H1 (cell line): ENCODE measurements around the gene RNU7-1. TPM values are rescaled to one million over a fixed set of nuclear protein-coding genes. Genes with fewer than 3 reads are reported as not detected.

ENCODE experiments used
- CTCF ChIA-PET: fragments of 300-600 bp; sonication (Branson Sonifier 250); formaldehyde crosslinking; loops from one replicate; lab custom pipeline; 2021; ENCODE audit not compliant: partially characterized antibody; lab: Charles Lee
- POLR2A ChIA-PET: fragments of 300-600 bp; sonication (Branson Sonifier 250); formaldehyde crosslinking; loops from one replicate; lab custom pipeline; 2021; ENCODE audit warnings: inconsistent platforms; ENCODE audit not compliant: partially characterized antibody; lab: Charles Lee
- DNase-seq, 2 experiments: peaks; one replicate each; pipeline versions ENCODE4 v3.0.0 to v3.0.0-alpha.2; 2010 to 2022; ENCODE audit warnings: low spot score in 2 of 2, low read depth in 1 of 2, mixed read lengths in 1 of 2
- FAIRE-seq: peaks from 2 replicates; lab custom pipeline; 2011; peaks lifted over from hg19 to GRCh38; lab: Jason Lieb, UNC
- H2AFZ ChIP-seq: 2 replicates; pipeline ENCODE4 v1.8.1; 2012; ENCODE audit warnings: low read length, inconsistent platforms
- H2AK5ac ChIP-seq: 2 replicates; pipeline ENCODE4 v1.6.1; 2013; ENCODE audit warnings: low read depth, low read length
- H2BK120ac ChIP-seq: replicated peaks from 2 replicates; pipeline ENCODE3; 2013; ENCODE audit warnings: low read depth, low read length, inconsistent platforms
- H2BK12ac ChIP-seq: 2 replicates; pipeline ENCODE4 v1.6.1; 2013; ENCODE audit warnings: low read depth, low read length
- H2BK15ac ChIP-seq: 2 replicates; pipeline ENCODE4 v1.6.1; 2013; ENCODE audit warnings: low read length
- H2BK20ac ChIP-seq: 2 replicates; pipeline ENCODE4 v1.6.1; 2013; ENCODE audit warnings: low read length
- H2BK5ac ChIP-seq: 2 replicates; pipeline ENCODE4 v1.6.1; 2013; ENCODE audit warnings: low read depth, low read length
- H3K14ac ChIP-seq: 2 replicates; pipeline ENCODE4 v1.6.1; 2013; ENCODE audit warnings: inconsistent platforms; ENCODE audit not compliant: insufficient read length
- H3K18ac ChIP-seq: 2 replicates; pipeline ENCODE4 v1.6.1; 2013; ENCODE audit warnings: low read length; ENCODE audit errors: extremely low read depth
- H3K23ac ChIP-seq: 2 replicates; pipeline ENCODE4 v1.6.1; 2013; ENCODE audit warnings: inconsistent platforms; ENCODE audit not compliant: insufficient read length
- H3K23me2 ChIP-seq: 2 replicates; pipeline ENCODE4 v1.6.1; 2013; ENCODE audit warnings: low read depth, low read length
- H3K27ac ChIP-seq: 2 replicates; pipeline ENCODE4 v1.6.1; 2011; ENCODE audit warnings: low read depth, low read length, inconsistent platforms
- H3K27me3 ChIP-seq, 4 experiments: replicated peaks in 1 of 4; 1 replicate in 1 of 4; 2 replicates in 3 of 4; pipeline versions ENCODE4 v1.6.1 to v1.8.1; 2011 to 2013; ENCODE audit warnings: low read length in 3 of 4, mild to moderate bottlenecking in 3 of 4, inconsistent platforms in 2 of 4, mixed read lengths in 2 of 4, moderate library complexity in 1 of 4; ENCODE audit not compliant: control insufficient read depth in 3 of 4, insufficient read depth in 3 of 4; ENCODE audit errors: extremely low read depth in 1 of 4
- H3K36me3 ChIP-seq, 4 experiments: 2 replicates each; pipeline versions ENCODE4 v1.6.1 to v1.8.1; 2011 to 2013; ENCODE audit warnings: mild to moderate bottlenecking in 4 of 4, low read length in 3 of 4, moderate library complexity in 2 of 4, control low read depth in 1 of 4, inconsistent platforms in 1 of 4; ENCODE audit not compliant: insufficient read depth in 4 of 4, control insufficient read depth in 2 of 4
- H3K4ac ChIP-seq: replicated peaks from 2 replicates; pipeline ENCODE3; 2013; ENCODE audit warnings: low read length, low read depth, mixed read lengths, inconsistent platforms; ENCODE audit not compliant: insufficient read length
- H3K4me1 ChIP-seq, 4 experiments: replicated peaks in 1 of 4; 1 replicate in 1 of 4; 2 replicates in 3 of 4; pipeline versions ENCODE4 v1.6.1 to v1.8.1; 2011 to 2013; ENCODE audit warnings: low read length in 3 of 4, inconsistent platforms in 2 of 4, mixed read lengths in 1 of 4; ENCODE audit not compliant: insufficient read depth in 4 of 4, control insufficient read depth in 3 of 4
- H3K4me2 ChIP-seq, 2 experiments: 2 replicates each; pipeline versions ENCODE4 v1.6.1 to v1.8.1; 2011 to 2013; ENCODE audit warnings: low read depth in 2 of 2, low read length in 2 of 2, control low read depth in 1 of 2, inconsistent platforms in 1 of 2, mild to moderate bottlenecking in 1 of 2; ENCODE audit not compliant: insufficient read depth in 1 of 2
- H3K4me3 ChIP-seq, 4 experiments: fragments of 200-600, 300-600 bp in 1 of 4; sonication (generic), shearing (Covaris generic), sonication (Bioruptor Twin) in 1 of 4; 2 replicates each; pipeline versions ENCODE4 v1.5.1 to v1.8.1; 2011 to 2016; ENCODE audit warnings: low read length in 4 of 4, low read depth in 3 of 4, control low read depth in 2 of 4, inconsistent platforms in 2 of 4, mild to moderate bottlenecking in 2 of 4, mixed read lengths in 1 of 4, moderate library complexity in 1 of 4; ENCODE audit not compliant: insufficient read depth in 2 of 4; ENCODE audit errors: extremely low read depth in 1 of 4
- H3K56ac ChIP-seq: replicated peaks from 2 replicates; pipeline ENCODE3; 2013; ENCODE audit warnings: low read depth, mild to moderate bottlenecking, mixed read lengths, low read length, inconsistent platforms; ENCODE audit not compliant: insufficient read length
- H3K79me1 ChIP-seq: 2 replicates; pipeline ENCODE4 v1.6.1; 2013; ENCODE audit warnings: low read depth, low read length, control low read depth
- H3K79me2 ChIP-seq, 2 experiments: 2 replicates each; pipeline versions ENCODE4 v1.6.1 to v1.8.1; 2012 to 2013; ENCODE audit warnings: low read length in 2 of 2, mild to moderate bottlenecking in 2 of 2, inconsistent platforms in 1 of 2; ENCODE audit not compliant: insufficient read depth in 2 of 2, control insufficient read depth in 1 of 2
- H3K9ac ChIP-seq, 4 experiments: replicated peaks in 1 of 4; 1 replicate in 1 of 4; 2 replicates in 3 of 4; pipeline versions ENCODE4 v1.6.1 to v1.8.1; 2011 to 2013; ENCODE audit warnings: low read depth in 3 of 4, low read length in 3 of 4, control low read depth in 2 of 4, mild to moderate bottlenecking in 2 of 4, moderate library complexity in 2 of 4, inconsistent platforms in 1 of 4; ENCODE audit errors: extremely low read depth in 1 of 4
- H3K9me3 ChIP-seq, 2 experiments: 2 replicates each; pipeline versions ENCODE4 v1.6.1 to v1.8.1; 2012 to 2013; ENCODE audit warnings: mild to moderate bottlenecking in 2 of 2, moderate library complexity in 2 of 2, control low read depth in 1 of 2, inconsistent platforms in 1 of 2, low read depth in 1 of 2, low read length in 1 of 2, mixed read lengths in 1 of 2; ENCODE audit not compliant: insufficient read depth in 2 of 2
- H4K20me1 ChIP-seq, 2 experiments: replicated peaks in 1 of 2; 2 replicates each; pipeline versions ENCODE3 to v1.8.1; 2011 to 2013; ENCODE audit warnings: inconsistent platforms in 2 of 2, low read length in 2 of 2, mild to moderate bottlenecking in 1 of 2; ENCODE audit not compliant: insufficient read depth in 2 of 2, control insufficient read depth in 1 of 2
- H4K5ac ChIP-seq: 2 replicates; pipeline ENCODE4 v1.6.1; 2013; ENCODE audit warnings: low read length, low read depth, mixed read lengths, inconsistent platforms; ENCODE audit not compliant: insufficient read length
- H4K8ac ChIP-seq: 2 replicates; pipeline ENCODE4 v1.8.0; 2013; ENCODE audit warnings: mild to moderate bottlenecking, moderate library complexity, low read length, inconsistent platforms; ENCODE audit not compliant: insufficient read depth; ENCODE audit errors: extremely low read depth
- H4K91ac ChIP-seq: replicated peaks from 2 replicates; pipeline ENCODE3; 2013; ENCODE audit warnings: low read length, mixed read lengths, inconsistent platforms; ENCODE audit not compliant: insufficient read length
- BCL11A ChIP-seq, 2 experiments: IDR thresholded peaks; one replicate each; pipeline ENCODE4 v1.6.1; 2011; ENCODE audit warnings: low read depth in 2 of 2, low read length in 2 of 2, mild to moderate bottlenecking in 2 of 2
- CREB1 ChIP-seq: IDR thresholded peaks from 2 replicates; pipeline ENCODE4 v1.6.1; 2012; ENCODE audit warnings: inconsistent platforms
- CTBP2 ChIP-seq: IDR thresholded peaks from 2 replicates; pipeline ENCODE4 v1.7.0; 2011; ENCODE audit warnings: borderline replicate concordance, mild to moderate bottlenecking, moderate library complexity, mixed read lengths, low read length; ENCODE audit not compliant: insufficient read depth, insufficient read length
- EGR1 ChIP-seq: IDR thresholded peaks from 2 replicates; pipeline ENCODE4 v1.6.1; 2011; ENCODE audit warnings: low read depth, low read length, borderline replicate concordance
- HDAC6 ChIP-seq: IDR thresholded peaks from one replicate; pipeline ENCODE4 v1.7.1; 2012; ENCODE audit warnings: low read depth, mild to moderate bottlenecking, inconsistent platforms, low read length, moderate library complexity
- JUND ChIP-seq: IDR thresholded peaks from 2 replicates; pipeline ENCODE4 v1.6.1; 2011; ENCODE audit warnings: mild to moderate bottlenecking, improper control_type of control experiment, low read length
- KDM4A ChIP-seq: IDR thresholded peaks from one replicate; pipeline ENCODE4 v1.7.1; 2012; ENCODE audit warnings: low read depth, mild to moderate bottlenecking, moderate library complexity, low read length, inconsistent platforms; ENCODE audit not compliant: severe bottlenecking
- SIRT6 ChIP-seq: IDR thresholded peaks from one replicate; pipeline ENCODE4 v1.7.1; 2012; ENCODE audit warnings: low read length, inconsistent platforms
- SP2 ChIP-seq: IDR thresholded peaks from 2 replicates; pipeline ENCODE4 v1.6.1; 2012; ENCODE audit warnings: mild to moderate bottlenecking, low read length, inconsistent platforms
- SP4 ChIP-seq: IDR thresholded peaks from 2 replicates; pipeline ENCODE4 v1.6.1; 2012; ENCODE audit warnings: low read length, inconsistent platforms
- SRF ChIP-seq: IDR thresholded peaks from 2 replicates; pipeline ENCODE4 v1.6.1; 2011; ENCODE audit warnings: mild to moderate bottlenecking, low read depth, low read length, moderate library complexity
- TAF7 ChIP-seq: optimal IDR thresholded peaks from 2 replicates; pipeline ENCODE3; 2011; ENCODE audit warnings: low read depth, mild to moderate bottlenecking, inconsistent platforms, low read length, moderate library complexity, borderline replicate concordance
- TBP ChIP-seq: IDR thresholded peaks from 2 replicates; pipeline ENCODE4 v1.6.1; 2011; ENCODE audit warnings: low read depth, low read length, improper control_type of control experiment
- TEAD4 ChIP-seq: IDR thresholded peaks from 2 replicates; pipeline ENCODE4 v1.6.1; 2012; ENCODE audit warnings: low read depth, low read length, inconsistent platforms, mixed read lengths
- WGBS, 2 experiments: shearing (Covaris generic) in 1 of 2; methylation state at CpG; one replicate each; pipeline versions ENCODE4 v1.1.6 to v1.1.7; 2013 to 2015; ENCODE audit warnings: low lambda C conversion rate in 2 of 2, mixed read lengths in 2 of 2, inconsistent platforms in 1 of 2, low coverage in 1 of 2, missing lambda C conversion rate in 1 of 2; ENCODE audit not compliant: insufficient replicate concordance in 2 of 2, insufficient coverage in 1 of 2, insufficient read length in 1 of 2; ENCODE audit errors: extremely low coverage in 1 of 2, missing lambda C conversion rate in 1 of 2; 5-methylcytosine and 5-hydroxymethylcytosine counted together
- polyA plus RNA-seq, 7 experiments: library from polyadenylated mRNA; depleted of rRNA in 3 of 7; stranded (reverse) in 5 of 7; unstranded in 2 of 7; fragments of >200 nt in 5 of 7; fragments of 200-250 nt in 2 of 7; gene quantifications; 1 replicate in 5 of 7; 2 replicates in 1 of 7; 4 replicates in 1 of 7; pipeline versions ENCODE4 v1.2.1 to v1.2.3, GENCODE V29; 2011 to 2013; ENCODE audit warnings: missing spikeins in 2 of 7, mixed read lengths in 2 of 7
- total RNA-seq: library from RNA; stranded (reverse); fragmentation: NEBNext Ultra II Directional; extraction: Animal tissue kit (Norgen Biotek cat#: 25700); gene quantifications from 2 replicates; pipeline ENCODE4 v1.2.1, GENCODE V29; 2021

Gene RNU7-1
- total and polyA plus RNA-seq, 2 of the 8 experiments (the other 6 are each of a cell fraction or from before 2014, with no cell fraction given): not detected

DNA sequence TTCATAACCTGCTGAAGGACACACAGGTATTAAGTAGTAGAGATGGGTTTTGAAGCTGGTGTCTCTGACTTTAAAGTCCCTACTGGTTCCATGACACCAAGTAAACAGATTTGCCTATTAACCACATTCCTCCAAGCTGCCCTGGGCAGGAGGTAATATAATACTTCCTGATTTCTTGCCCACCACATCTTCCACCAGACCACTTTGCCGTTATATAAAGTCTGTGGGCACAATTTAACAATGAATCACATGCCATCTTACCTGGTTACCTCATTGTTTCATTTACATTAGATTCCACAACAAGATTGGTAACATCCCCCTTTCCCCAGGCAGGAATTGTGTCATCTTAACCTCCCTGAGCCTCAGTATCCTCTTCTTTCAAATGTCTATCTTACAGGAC is 39.9 kb upstream of the RNU7-1 start:
- H3K9ac ChIP-seq: peak overlapping the region in 1 of 4 experiments; percentile 35; a peak in 1 of 7 replicates
- peaks cover 3 to 12% (median 11%) of the 10 kb centered on the region in 4 experiments; a peak in 5 of 7 replicates for H3K4me1 ChIP-seq
- H4K8ac ChIP-seq: no peak overlapping the region
- no peak overlapping the region for H3K14ac ChIP-seq
- ChIA-PET CTCF (interaction anchor here (0.6 to 13.0 kb wide), 4 partner anchors 13 to 204 kb away, joined by 3 to 74 read pairs (median 5); partner anchors contain the start of gene ENO2), POLR2A (interaction anchor here (2.8 to 39.6 kb wide), 6 partner anchors 10 to 38 kb away, joined by 18 to 1027 read pairs (median 128); partner anchors contain the start of genes ATN1, C12orf57, ENO2 and PTPN6)
- H3K9me3 ChIP-seq: no peaks in the 10 kb centered on the region
- DNase-seq (no peak), FAIRE-seq (no peak)
- no peaks in the 10 kb centered on the region for H3K79me1 ChIP-seq
- no peak overlapping the region for H2BK12ac ChIP-seq
- TF ChIP-seq HDAC6 (no peak), TBP (no peak), CREB1 (no peak), BCL11A (IDR thresholded peaks at IDR 0.05; ENCODE audit: low read depth in 2 of 2, low read length in 2 of 2) (no peak), SP4 (no peak), SRF (no peak), SIRT6 (no peak), SP2 (no peak), TAF7 (no peak), JUND (no peak), KDM4A (no peak), TEAD4 (no peak), EGR1 (no peak), CTBP2 (no peak)
- H4K5ac ChIP-seq: no peak overlapping the region
- WGBS, 2 experiments: 92% methylated on average over 1 of the region's 1 CpG; no CpG with 5 or more reads in 1 of the 2 experiments
- no peak overlapping the region for H2BK120ac ChIP-seq
- H3K4me2 ChIP-seq: peak overlapping the region in 1 of 2 experiments; percentile 84; a peak in 1 of 4 replicates
- no peak overlapping the region for H2BK5ac ChIP-seq
- H3K4me3 ChIP-seq: peak overlapping the region in 1 of 4 experiments; percentile 16; a peak in 1 of 8 replicates
- no peak overlapping the region for H2AK5ac ChIP-seq
- no peak overlapping the region for H3K23ac ChIP-seq
- no peak overlapping the region for H3K4ac ChIP-seq
- H4K91ac ChIP-seq: no peak overlapping the region
- peaks cover 0 to 4% (median 0%) of the 10 kb centered on the region in 4 experiments; a peak in 4 of 7 replicates for H3K27me3 ChIP-seq
- peaks cover 3% of the 10 kb centered on the region; the same call in 1 of the 2 replicates for H3K23me2 ChIP-seq
- no peak overlapping the region for H3K27ac ChIP-seq
- no peak overlapping the region for H2BK20ac ChIP-seq
- H3K79me2 ChIP-seq: no peaks in the 10 kb centered on the region
- no peaks in the 10 kb centered on the region for H4K20me1 ChIP-seq
- no peak overlapping the region for H3K18ac ChIP-seq
- peak overlapping the region; percentile 60; the same call in 1 of the 2 replicates for H2AFZ ChIP-seq
- H3K56ac ChIP-seq: no peak overlapping the region
- no peak overlapping the region for H2BK15ac ChIP-seq
- no peaks in the 10 kb centered on the region for H3K36me3 ChIP-seq
